ENCODE data around the gene ELMO1.

ELMO1 gene

GRCh38 chr7:37344886-37345579 is 103.6 kb downstream of the ELMO1 start:
- DNase-seq (ENCODE audit: low read depth in 2 of 2): no peak

DNA sequence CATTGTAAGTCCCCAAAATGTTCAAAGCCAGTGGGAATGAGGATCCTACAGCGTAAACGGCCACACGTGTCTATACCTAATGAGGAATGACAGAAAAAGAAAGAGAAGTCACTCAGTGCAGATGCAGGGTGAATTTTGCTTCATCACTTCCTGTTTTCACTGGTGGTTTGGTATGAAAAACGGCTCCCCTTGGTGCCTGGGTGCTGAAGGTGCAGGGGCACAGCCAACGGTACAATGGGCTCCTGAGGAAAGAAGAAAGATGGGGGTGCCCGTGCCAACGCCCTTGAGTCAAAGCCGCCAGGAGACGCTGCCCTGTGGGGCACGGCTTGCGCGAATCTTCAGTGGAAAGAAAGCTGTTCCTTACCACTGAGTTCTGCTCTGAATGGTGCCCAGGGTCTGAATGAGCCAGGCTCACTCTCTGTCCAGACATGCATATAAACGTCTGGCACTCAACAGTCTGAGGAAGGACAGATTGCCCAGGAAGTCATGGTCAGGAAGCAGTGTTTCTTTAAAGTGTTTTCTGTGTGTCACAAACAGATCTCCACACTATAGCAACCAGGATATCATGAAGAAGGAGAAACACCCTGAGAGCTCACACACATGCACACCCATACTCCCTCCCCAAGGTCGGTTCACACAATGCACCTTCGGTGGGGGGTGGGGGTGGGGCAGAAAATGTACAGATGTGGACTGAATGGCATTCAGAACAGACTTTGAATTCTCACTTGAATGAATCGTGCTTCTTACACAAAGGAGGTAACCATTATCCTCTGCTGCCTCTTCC is 105.8 kb downstream of the ELMO1 start:
- peak; percentile 33 to 38 for DNase-seq (ENCODE audit: low read depth in 2 of 2)

DNA sequence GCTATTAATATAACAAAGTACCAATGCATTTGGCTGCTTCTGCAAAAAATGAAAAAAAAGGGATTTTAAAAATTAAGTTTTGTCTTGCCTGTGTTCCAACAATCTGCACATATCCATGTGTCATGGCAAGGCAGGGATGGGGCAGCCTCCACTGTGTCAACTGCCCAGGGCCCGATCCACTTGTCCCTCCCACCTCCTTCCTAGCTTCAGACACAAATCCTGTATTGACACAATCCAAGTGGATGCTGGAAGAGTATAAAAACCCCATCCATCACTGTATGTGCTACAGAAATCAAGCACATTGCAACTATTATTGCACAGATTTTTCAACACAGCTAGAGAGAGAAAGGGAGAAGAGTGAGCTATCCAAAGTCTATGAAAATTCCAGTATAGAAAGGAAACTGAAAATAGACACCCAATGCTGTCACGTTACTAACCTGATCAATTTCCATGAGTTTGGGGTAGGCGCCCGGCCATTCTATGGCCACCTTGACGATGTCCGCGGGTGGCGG is 106.4 kb downstream of the ELMO1 start:
- DNase-seq (ENCODE audit: low read depth in 2 of 2): no peak

GRCh38 chr7:37341033-37341630 is 107.5 kb downstream of the ELMO1 start:
- no peak for DNase-seq (ENCODE audit: low read depth in 2 of 2)

DNA sequence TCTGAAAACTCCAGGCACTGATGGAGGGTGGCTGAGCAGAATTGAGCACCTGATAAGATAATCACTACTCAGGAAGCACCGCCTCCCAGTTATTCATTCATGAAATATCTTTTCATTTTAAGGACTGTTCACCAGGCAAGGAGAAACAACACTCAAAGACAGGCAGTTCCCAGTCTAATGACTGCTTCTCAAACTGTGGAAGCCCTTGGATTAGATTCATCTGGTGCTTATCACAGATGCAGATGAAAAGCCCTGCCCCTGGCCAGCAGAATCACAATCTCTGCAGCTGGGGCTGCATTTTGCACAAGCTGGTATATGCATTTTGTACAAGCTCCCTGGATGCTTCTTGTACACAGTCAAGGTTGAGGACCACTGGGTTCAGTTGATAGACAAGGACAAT is 109.7 kb downstream of the ELMO1 start:
- DNase-seq (ENCODE audit: low read depth in 2 of 2): no peak

GRCh38 chr7:37337522-37337921 is 111.1 kb downstream of the ELMO1 start:
- no peak for DNase-seq (ENCODE audit: low read depth in 2 of 2)

DNA sequence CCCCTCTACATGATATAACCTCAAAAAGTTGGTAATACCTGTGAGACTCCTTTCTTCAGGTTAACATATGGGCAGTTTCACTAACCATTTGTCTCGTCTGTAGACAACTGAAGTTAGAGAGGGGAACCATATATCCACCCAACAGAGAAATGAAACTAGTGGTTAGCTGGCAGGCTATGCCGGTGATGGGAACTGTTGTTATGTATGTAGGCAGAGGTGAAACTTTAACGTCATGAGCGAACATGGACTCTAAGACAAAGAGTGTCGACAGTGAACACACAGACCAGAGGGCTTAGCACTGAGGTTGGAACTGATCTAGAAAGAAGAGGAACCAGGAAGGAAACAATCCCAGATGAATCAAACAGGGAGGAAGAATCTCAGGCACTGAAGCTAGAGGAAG is 112.4 kb downstream of the ELMO1 start:
- no peak for DNase-seq (ENCODE audit: low read depth in 2 of 2)

DNA sequence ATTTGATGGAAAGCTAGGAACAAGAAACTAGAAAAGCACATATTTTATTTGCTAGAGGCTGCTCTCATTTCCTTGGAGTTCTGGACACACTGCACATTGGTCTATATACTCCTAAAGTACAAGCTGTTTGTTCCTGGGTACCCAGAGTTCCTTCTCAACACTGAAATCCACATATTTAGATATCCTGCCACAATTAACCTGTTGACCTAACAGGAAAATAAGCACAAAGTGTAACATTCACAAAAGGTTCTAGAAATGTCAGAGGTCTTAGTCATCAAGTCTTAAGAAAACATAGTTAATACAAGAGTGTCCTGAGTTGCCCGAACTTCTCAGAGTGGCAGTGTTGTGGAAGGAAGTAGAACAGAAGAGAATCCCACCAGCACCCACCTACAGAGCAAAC is 115.6 kb downstream of the ELMO1 start:
- no peak for DNase-seq (ENCODE audit: low read depth in 2 of 2)

DNA sequence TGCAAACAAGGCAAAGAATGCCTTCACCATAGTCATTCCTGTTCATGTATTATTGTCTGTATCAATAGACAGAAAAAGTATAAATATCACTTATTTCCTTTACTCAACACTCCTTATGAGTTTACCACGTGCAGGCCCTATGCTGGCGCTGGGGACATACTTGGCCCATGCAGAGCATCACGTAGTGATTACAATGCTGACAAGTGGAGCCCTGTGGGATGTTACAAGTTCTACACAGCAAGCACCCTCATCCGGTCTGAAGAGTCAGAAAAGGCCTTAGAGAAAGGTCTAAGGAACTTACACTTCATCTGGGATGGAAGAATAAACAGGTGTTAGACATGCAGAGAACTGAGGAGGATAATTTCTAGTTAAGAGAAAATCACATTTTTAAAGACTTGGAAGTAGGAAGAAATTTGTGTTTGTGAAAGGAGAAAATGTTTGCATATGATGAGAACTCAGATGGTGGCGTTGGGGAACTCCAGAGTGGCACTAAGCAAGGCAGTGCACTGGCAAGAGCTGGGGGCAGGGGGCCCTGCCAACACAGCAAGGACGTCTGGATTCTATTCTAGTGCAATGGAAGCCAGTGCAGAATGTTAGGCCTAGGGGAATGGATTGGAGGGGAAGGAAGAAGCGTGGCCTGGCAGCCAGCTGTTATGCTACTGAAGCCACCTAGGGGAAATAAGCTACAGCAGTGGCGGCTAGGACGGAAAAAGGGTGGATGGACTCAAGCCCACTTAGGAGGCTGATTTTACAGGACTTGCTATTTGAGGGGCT is 116.2 kb downstream of the ELMO1 start:
- DNase-seq (ENCODE audit: low read depth in 2 of 2): no peak

DNA sequence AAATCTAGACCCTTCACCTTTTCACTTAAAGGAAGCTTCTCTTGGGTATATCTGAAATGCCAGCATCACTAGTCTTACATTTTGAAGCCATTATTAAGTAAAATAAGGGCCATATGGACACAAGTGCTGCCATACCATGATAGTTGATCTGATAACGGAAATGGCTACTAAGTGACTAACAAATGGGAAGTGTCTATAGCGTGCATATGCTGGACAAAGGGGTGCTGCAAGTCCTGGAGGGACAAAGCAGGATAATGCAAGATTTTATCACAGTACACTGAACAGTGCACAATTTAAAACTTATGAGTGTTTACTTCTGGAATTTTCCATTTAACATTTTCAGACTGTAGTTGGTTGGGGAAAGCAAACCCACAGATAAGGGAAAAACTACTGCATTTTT is 117.9 kb downstream of the ELMO1 start:
- DNase-seq (ENCODE audit: low read depth in 2 of 2): no peak

DNA sequence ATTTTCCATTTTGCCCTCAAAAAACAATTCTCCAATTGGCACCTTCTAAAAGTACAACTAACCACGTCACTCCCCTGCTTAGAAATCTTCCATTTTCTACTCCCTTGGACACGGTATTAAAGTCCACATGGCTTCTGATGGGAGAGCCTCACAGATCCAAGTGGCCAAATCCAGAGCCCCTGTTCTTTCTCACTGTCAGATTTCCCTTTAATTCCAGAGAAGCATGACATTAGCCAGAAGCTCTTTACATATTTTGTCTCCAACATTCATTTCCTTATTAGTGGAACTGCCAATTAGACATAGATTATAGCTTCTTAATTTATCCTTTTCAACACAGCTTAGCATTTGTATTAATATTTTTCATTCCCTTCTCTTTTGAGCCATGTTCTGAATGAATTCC is 118.7 kb downstream of the ELMO1 start:
- DNase-seq (ENCODE audit: low read depth in 2 of 2): no peak

DNA sequence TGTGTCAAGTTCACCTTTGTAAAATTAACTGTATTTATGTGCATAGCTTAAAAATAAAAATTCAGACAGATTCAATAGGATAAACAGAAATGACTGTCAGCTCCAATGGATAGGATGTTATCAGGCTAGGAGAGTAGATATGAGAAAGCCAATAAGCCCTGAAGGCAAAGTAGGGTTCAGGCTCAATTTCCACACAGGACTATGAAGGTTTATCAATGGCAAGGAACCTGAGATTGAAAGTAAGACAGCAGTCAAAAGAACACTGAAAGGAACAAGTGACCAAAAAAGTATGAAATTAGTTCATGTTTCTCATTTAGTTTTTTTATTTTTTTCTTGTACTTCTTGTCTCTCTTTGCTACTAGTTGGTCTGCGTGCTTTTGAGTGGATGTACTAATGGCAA is 121.4 kb downstream of the ELMO1 start:
- DNase-seq (ENCODE audit: low read depth in 2 of 2): no peak

- DNase-seq (ENCODE audit: low read depth in 2 of 2): no peak
Observed at GRCh38 chr7:37323966-37324365, 124.7 kb downstream of the ELMO1 start.

DNA sequence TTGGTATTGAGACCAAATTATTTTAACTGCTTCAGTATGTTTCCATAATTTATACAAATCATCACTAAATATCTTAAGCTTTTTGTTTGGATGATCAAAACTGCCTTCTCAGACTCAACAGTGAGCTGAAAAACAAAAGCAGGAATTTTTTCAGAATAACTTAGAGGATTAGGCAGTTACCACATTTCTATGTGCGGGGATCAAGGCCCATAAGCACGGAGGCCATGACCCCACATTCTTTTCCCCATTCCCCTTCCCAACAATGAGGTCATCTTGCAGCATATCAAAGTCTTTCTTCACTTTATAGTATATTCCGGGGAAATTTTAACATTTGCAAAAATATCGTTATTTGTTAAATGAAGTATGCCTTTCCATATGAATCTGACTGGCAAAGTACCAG is 125.8 kb downstream of the ELMO1 start:
- DNase-seq (ENCODE audit: low read depth in 2 of 2): no peak

GRCh38 chr7:37320848-37321468 is 127.7 kb downstream of the ELMO1 start:
- DNase-seq (ENCODE audit: low read depth in 2 of 2): no peak

DNA sequence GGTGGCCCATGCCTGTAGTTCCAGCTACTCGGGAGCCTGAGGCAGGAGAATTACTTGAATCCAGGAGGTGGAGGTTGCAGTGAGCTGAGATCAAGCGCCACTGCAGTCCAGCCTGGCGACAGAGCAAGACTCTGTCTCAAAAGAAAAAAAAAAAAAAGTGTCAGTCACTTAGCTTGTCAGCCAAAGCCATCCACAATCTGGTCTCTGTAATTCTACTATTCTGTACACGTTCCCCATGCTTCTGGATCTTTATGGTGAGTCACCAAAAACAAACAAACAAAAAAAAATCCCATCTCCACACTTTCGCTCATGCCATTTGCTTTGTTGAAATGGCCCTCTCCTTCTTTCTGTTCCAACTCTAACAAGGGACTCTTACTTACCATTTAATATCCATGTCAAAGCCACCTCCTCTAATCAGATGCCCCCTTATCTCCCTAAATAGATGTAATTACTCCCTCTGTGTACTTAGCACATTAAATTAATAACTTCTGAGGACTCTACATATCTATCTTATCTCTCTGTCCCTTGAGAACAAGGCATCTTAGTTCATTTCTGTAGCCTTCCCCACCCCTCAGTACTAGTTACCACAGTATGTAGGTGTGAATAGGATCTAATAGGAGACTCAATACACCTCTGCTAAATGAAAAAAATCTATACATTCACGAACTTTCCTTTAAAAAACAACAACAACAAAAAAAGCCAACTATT is 128.4 kb downstream of the ELMO1 start:
- DNase-seq (ENCODE audit: low read depth in 2 of 2): no peak

DNA sequence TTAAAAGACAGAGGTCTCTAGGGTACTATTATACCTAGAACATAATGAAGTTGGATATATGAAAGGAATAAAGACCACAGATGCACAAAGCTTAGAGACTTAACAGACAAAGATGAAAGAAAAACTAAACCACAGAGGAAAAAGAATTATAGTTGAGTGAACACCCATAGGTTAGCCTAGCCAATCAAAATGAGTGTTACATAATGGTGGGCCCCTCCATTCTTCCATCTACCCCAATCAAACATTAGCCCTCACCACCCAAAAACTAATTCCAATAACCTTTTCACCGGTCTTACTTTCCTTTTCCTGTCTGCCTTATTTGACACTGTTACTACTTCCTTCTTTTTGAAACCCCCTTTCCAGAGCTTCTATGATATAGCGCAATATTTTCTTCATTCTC is 130.1 kb downstream of the ELMO1 start:
- no peak for DNase-seq (ENCODE audit: low read depth in 2 of 2)

GRCh38 chr7:37315772-37316715 is 132.6 kb downstream of the ELMO1 start:
- no peak for DNase-seq (ENCODE audit: low read depth in 2 of 2)

DNA sequence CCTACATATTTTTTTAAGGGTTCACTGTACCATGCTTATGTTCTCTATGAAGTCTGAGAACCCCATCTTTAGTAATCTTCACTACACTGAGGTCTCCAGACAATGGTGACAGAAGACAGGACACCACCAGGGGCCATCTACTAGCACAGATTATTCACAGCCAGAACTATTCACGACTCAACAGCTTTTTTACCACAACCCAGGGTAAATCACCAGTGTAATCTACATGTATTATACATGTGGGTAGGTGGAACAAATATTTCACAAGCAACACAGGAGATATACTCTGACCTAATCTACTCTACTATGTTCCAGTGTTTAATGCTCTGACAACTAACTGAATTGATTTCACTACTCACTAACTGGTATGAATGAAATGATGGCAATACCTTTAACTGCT is 136.1 kb downstream of the ELMO1 start:
- no peak for DNase-seq (ENCODE audit: low read depth in 2 of 2)

GRCh38 chr7:37311355-37311754 is 137.3 kb downstream of the ELMO1 start:
- DNase-seq (ENCODE audit: low read depth in 2 of 2): no peak
